ENCODE data around the gene TMEM151A.
A peak's percentile ranks its signal among the peaks of the same experiment; 100 is the strongest.
"Not testable (repeated sequence)": the region's sequence is repeated elsewhere in the genome, so short reads cannot be mapped to it uniquely, and the experiment has no call there.

Gene TMEM151A

DNA sequence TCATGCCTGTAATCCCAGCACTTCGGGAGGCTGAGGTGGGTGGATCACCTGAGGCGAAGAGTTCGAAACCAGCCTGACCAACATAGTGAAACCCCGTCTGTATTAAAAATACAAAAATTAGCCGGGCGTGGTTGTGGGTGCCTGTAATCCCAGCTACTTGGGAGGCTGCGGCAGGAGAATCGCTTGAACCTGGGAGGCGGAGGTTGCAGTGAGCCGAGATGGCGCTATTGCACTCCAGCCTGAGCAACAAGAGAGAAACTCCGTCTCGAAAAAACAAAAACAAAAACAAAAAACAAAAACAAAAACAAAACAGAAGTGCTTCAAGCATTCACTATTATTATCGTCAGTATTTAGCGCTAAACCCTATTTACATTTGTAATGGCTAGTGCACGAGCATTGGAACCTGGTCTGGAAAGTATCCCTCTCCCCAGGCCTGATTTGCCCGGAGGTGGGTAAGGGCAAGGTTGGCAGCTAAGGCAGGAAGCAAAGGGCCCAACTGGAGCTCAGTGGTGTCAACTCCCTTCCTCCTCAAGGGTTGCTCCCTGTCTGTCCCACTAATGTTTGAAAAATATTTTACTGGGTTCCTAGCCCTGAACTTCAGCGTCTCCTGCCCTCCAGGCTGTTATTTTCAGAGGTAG lies 19.2 kb downstream of the TMEM151A start:
- DNase-seq, result not testable (repeated sequence)

DNA sequence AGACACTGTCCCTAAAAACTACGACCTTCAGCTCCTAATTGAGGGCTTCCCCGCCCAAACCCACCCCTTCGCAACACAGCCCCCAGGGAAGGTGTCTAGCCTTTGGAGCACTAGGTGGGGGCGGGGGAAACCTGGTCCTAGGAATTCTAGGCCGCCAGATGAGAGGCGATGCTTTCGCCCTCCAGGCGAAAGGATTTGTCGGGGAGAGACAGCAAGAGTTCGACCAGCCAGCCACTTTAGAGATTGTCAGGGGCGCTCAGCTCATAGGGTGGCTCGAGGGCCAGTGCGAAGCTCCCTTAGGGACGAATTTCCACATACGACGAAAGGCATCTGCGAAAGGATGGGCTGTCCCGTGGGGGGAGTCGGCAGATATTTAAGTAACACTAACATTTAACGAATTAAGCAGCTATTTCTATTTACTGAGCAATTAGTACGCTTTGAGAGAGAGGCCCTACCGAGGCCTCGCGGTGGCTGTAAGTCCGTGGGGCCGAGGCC lies 19.8 kb downstream of the TMEM151A start:
- DNase-seq, result peak in 1 of 2 experiments; percentile 68

DNA sequence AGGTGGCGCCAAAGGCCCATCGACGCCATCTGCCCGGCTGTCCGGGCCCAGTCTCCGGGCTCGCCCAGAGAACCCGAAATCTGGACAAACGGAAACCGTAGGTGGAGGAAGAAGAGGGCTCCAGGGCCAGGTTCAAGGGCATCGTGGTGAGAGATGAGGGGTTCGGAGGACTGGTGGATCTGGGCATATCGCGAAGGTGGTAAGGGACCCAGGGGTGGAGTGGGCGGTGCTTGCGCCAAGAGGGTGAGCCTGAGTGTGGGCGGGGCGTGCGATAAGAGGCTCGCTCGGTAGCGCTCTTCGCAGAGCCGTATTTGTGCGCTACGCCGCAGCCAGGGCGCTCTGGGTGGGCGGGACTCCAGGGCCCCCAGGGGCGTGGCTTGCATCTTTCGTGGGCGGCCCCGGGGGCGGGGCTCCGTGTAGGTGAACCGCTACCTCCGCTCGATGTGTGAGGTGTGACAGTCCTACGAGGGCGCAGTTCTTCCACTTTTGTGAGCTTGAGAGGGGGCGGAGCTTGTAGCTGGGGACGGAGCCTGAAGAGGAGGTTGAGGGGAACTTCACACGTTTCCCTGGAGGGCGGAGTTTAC lies 20.4 kb downstream of the TMEM151A start:
- DNase-seq, result peak; percentile 95 to 96

DNA sequence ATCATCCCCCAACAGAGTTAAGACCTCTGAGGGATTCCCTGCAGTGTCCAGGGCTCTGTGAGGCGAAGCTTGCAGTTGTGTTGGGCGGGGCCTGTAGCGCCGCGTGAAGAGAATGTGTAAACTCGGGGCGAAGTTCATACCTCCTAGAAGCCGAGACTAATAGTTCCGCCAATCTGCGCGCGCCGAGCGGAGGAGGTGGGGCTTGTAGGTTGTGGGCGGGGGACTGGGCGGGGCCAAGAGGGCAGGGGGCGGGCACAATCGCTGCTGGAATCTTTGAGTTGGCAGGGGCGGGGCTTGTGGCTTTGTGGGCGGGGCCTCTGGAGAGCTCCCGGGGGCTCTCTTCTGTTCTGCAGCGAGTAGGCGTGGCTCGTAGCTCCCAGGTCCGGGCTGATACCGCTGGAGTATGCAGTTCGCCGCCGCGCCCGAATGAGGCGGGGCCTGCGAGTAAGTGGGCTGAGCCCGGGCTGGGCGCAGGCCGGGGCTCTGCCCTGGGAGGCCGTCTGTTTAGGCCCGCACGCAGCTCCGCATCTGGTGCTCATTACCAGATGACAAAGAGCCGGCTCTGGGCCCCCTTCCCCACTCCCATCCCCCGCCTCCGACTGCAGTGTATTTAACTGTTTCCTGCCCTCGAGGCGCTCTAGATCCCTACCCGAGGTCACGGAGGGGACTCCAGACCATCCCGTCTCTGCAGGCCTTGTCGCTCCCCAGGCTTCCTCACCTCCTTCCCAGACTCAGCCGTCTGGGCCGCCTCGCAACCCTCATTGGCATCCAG lies 21.0 kb downstream of the TMEM151A start:
- DNase-seq, result peak; percentile 97 to 99

DNA sequence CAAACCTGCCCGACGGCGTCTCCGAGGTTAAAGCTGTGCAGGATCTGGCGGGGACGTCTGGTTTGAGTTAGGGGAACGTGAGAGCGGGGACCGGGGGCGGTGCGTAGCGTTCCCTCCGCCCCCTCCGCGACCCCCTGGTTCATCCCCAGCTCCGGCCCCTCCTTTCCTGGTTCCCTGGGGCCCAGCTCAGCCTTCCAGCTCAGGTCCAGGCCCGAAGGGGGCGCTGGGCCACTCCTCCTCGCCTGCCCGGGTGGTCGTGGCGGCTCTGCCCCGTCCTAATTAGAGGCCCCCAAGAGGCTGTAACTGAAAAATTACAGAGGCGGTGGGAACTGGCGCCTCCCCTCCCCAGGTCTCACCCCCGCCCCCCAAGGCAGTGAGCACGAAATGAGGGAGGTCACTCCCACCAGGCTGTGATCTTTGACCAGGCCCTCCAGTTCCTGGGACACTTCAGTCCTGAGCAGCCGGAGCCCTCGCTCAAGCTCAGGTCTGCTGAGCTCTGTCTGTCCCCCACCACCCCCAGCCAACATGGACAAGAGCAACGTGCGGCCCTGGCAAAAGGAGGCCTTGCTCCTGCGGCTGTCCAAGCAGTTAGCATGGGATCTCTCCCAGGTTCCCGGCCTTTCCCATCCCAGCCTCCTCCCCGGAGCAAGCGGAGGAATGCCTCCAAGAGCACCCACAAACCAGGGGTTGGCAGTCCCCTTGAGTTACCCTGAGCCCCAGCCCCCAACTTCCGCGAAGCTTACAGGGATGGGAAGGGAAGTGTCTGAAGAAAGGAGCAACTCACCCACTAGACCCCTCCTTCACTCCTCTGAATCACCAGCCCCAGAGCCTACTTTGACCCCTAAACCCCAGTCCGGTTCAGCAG lies 21.9 kb downstream of the TMEM151A start:
- no peak for DNase-seq

DNA sequence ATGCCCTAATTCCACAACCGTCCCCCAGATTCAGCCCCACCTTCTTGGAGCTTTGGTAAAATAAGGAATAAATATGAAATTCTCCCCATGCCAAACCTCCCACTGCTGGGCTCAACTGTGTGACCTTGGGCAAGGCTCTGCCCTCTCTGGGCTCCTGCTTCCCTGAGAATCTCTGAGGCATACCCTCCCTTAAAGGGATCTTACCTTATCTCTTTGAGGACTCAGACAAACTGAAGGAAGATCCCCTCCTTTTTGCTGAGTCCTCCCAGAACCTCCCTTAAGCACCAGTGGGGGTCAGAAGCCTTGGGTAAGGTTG lies 22.4 kb downstream of the TMEM151A start:
- DNase-seq, result no peak

DNA sequence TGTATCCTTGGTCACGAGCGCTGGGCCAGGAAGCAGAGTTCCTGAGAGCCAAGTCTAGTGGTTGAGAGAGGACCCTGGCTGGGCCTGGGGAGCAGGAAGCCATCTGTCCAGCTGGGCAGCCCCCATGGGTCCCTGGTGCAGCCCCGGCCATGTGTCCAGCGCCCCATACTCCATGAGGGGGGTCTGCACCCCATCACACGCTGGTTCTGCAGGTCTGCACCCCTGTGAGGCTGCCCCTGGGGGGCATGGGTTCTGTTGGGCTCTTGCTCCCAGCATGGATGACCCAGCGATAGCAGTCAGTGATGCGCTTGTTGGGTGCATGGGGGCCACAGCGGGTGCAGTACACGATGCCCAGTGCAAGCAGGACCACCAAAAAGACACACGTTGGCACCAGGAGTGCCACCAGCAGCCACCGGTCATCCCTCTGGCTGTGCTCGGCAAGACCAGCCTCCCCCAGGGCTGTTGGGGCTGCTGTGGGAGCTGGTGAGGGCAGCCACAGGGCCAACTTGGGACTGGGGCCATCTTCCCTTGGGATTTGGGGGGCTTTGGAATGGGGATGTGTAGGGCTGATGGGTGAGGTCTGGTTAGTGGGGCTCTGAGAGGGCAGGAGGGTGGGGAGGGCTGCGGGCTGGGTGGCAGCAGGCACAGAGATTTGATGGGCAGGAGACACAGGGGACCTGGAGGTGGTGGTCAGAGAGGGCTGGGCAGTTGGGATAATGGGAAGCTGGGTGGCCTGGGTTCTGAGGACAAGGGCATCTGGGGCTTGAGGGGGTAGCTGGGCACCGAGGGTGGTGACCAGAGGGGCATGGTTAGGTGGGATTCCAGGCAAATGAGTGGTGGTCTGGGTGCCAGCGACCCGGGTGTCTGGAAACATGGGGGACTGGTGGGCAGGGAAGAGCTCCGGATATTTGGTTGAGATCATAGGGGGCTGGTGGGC lies 23.1 kb downstream of the TMEM151A start:
- no peak for DNase-seq

DNA sequence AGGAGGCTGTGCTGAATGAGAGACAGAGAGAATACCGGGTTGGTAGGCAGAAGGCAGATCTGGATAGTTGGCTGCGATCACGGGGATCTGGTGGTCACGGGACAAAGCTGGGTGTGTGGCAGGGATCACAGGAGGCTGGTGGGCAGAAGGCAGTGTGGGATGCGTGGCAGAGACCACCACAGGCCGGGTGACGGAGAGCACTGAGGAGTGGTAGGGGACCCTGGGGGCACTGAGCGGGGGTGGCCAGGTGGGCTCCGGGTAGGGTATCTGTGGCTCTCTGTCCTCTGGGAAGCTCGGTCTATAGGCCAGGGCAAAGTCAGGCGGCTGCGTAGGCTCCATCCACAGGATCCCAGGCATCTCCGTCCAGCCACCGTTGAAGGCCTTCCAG lies 23.8 kb downstream of the TMEM151A start:
- DNase-seq, result no peak

DNA sequence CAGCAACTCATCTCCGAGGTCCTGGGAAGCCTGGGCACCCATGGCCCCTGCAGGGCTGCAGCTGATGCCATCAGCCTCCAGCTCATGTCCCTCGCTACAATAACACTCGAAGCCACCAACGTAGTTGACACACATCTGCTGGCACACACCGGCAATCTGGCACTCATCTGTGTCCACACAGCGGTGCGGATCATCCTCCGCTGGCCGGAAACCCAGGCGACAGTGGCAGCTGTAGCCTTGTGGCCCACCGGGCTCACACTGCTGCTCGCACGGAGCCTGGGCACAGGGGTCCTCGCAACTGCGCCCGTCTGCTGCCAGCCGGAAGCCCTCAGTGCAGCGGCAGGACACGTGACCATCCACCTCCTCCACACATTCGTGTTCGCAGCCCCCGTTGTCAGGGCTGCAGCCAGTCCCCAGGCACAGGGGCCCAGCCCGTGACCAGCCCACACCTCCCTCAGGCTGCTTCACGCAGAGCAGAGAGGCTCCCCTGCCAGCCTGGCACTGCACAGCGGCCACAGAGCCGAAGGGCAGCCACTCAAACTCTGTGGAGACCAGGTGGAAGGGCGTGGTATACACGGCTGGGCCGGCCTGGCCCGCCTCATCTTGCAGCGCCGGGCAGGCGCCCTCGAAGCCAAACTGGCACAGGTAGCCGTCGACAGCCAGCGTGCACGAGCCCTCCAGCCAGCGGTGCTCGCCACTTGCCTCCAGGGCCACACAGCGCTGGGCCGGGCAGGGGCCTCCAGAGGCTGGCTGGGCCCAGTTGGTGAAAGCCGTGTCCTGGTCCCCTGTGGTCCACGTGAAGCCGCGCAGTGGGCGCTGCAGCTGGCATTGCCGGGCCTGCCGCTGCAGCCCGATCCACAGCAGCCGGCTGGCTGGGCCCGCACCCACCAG lies 24.5 kb downstream of the TMEM151A start:
- DNase-seq, result peak; percentile 70 to 79

DNA sequence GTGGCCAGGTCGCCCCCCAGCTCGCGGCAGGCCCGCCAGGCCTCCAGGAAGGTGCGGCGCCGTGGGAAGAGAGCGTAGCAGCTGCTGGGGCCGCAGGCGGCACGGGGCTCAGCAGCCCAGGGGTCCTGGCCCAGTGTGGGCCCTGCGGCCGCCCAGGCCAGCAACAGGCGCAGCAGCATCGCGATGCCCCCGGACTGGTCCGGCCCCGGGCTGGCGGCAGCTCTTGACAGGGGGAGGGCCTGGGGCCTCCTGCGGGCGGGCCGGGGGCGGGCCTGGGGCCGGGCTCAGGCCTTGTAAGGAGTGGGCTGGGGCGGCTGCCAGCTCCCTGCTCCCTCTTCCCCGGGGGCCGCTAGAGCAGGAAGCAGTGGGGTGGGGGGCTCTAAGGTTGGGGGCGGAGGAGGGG lies 25.2 kb downstream of the TMEM151A start, which contains the start of gene CD248:
CD248 (minus strand) TSS at position 196 of the 403 bp plus-strand sequence; CDS start at position 179, 17 bp downstream.
- DNase-seq, result no peak

DNA sequence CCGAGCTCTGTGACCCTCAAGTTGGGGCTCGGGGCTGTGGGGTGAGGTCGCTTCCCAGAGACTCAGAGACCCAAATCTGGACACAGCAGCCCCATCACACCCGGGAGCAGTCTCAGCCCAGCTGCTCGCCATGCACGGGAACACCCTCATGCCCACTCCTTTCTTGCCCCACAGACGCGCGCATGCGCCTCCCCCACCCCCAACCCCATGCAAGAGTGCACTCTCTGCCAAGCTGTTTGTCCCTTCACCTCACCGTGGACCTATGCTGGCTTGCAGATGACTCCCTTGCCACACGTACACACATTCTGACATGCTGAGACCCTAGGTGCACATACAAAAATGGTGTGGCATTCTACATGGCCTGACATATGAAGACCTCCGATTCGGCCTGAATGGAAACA lies 25.6 kb downstream of the TMEM151A start:
- no peak for DNase-seq

DNA sequence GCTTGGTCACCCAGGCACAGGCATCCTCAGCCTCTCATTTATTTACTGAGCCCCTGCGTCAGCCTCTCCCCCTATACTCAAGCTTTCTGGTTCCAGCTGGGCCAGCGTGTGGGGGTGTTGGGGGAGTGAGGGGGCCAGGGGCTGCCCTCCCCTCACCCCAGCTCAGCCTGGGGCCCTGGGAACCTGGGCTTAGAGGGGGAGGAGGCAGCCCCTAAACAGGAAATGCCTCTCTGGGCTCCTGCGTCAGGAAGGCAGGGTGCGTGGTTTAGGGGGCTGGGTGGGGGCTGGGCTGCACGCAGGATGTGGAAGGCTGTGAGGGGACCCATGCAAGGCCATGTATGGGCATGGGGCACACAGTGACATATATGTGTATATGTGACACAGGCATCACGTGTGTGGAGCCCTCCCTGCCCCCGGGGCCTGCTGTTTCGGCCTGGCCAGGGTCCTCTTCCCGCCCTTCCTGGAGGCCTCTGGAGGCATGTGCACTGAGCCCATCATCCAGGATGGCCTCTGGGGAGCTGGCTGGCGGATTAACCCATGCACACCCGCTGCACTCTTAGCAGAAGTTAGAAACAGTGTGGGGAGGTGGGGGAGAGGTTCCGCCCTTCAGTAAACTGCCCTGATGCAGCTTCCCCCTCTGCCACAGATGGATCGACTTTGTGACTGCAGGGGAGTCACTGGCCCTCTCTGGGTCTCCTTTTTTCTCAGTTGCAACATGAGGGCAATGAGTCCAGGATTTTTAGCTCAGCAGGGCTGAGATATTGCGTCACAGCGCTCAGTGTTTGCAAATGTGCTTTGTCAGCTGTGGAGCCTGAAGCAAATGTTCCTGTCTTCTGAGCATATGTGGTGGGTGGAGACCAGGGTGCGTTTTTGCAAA lies 26.3 kb downstream of the TMEM151A start:
- DNase-seq, result peak; percentile 32 to 49

DNA sequence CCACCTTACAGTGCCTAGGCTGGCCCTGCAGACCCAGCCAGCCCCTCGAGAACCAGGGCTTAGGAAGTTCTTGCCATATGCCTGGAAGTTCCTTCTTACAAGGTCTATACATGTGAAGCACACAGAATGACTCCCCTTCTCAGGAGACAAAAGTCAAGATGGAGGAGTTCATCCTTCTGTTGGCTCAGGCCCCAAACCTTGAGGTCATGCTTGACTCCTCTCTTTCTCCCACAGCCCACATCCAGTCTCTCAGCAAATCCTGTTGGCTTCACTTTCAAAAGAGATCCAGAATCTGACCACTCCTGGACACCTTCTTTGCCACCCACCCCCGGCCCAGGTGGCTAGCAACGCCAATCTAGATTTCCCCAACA lies 26.9 kb downstream of the TMEM151A start:
- no peak for DNase-seq

DNA sequence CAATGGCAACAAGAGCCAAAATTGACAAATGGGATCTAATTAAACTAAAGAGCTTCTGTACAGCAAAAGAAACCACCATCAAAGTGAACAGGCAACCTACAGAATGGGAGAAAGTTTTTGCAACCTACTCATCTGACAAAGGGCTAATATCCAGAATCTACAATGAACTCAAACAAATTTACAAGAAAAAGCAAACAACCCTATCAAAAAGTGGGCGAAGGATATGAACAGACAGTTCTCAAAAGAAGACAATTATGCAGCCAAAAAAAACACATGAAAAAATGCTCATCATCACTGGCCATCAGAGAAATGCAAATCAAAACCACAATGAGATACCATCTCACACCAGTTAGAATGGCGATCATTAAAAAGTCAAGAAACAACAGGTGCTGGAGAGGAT lies 28.6 kb downstream of the TMEM151A start:
- not testable (repeated sequence) for DNase-seq

DNA sequence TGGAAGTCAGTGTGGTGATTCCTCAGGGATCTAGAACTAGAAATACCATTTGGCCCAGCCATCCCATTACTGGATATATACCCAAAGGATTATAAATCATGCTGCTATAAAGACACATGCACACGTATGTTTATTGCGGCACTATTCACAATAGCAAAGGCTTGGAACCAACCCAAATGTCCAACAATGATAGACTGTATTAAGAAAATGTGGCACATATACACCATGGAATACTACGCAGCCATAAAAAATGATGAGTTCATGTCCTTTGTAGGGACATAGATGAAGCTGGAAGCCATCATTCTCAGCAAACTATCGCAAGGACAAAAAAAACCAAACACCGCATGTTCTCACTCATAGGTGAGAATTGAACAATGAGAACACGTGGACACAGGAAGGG lies 29.1 kb downstream of the TMEM151A start:
- DNase-seq, result not testable (repeated sequence)

DNA sequence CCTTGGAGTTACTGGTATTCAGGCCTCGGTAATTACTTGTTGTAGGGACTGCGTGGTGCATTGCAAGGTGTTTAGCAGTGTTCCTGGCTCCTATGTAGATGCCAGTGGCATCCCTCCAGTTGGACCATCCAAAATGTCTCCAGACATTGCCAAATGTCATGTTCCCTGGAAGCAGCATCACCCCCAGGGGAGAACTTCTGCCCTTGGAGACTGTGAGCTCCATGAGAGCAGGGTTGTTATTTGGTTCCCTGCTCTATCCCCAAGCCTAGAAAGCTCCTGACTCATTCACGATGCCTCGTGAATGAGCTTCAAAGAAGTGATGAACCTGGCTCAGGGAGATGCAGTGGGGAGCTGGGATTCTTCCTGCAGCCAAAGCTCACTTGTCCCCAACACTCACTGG lies 29.9 kb downstream of the TMEM151A start:
- no peak for DNase-seq

DNA sequence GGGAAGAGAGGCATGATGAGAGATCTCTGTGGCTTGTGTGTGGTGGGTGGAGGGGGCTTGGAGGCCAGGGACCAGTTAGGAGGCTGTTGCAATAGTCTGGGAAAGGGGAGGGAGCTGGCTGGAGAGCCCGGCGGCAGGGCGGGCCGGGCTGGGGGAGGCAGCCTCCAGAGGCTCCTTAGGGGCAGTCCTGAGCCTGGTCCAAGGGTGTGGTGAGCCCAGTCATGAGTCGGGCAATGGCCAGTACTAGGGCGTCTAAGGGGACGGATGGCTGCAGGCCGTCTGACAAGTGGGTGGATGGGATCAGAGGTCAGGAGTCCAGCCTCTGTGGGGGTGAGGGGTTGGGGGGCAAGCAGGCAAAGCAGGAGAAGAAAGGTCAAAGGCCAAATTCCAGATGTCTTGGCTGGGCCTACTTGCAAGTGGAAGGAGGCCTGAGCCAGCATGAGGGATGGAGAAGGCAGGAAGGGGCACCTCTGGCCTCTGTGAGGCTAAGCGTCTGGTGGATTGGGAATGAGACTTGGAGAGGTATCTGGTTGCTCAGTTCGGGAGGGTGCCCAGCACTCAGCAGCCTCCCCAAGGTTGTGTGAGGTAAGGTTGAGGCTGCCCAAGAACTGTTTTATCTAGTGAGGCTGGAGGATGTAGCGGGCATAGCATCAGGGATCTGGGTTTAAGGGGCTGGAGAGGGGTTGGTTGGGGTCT lies 31.2 kb downstream of the TMEM151A start:
- DNase-seq, result no peak

DNA sequence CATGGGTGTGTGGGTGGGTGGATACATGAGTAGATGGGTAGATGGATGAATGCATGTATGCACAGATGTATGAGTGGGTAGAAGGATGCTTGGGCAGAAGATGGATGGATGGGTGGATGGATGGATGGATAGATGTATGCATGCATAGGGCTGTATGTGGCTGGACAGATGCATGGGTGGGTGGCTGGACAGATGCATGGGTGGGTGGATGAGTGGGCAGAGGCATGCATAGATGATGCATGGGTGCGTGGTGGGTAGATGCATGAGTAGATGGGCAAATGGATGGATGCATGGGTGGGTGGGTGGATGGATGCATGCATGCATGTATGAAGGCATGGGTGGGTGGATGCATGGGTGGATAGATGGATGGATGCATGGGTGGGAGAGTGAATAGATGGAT lies 32.0 kb downstream of the TMEM151A start:
- DNase-seq, result no peak

DNA sequence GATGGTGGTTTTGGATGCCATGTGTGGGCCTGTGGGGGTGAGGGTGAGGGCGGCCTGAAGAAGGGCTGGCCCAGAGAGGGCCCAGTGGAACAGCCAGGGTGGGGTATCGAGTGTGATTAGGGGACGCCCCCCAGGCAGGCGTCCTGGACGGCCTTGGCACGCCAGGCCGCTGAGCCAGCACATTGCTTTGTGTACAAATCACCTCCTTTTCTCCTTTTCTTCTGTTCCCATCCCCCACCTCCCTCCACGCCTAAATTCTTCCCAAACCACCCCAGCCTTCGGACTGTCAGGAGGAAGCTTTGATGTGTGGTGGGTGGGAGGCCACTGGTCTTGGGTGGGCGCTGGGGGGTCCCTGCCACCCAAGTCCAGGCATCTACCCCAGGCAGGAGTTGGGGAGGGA lies 33.0 kb downstream of the TMEM151A start:
- DNase-seq, result no peak

Data from SHP77 (cell line).